ENCODE data around the gene ORMDL3. TPM values are rescaled to one million over a fixed set of nuclear protein-coding genes. Genes with fewer than 3 reads are reported as not detected.
"Not testable (repeated sequence)": the region's sequence is repeated elsewhere in the genome, so short reads cannot be mapped to it uniquely, and the experiment has no call there.

Gene ORMDL3
- total RNA-seq, 2 donors from 2014 or later = 65.6 to 91.0 TPM

DNA sequence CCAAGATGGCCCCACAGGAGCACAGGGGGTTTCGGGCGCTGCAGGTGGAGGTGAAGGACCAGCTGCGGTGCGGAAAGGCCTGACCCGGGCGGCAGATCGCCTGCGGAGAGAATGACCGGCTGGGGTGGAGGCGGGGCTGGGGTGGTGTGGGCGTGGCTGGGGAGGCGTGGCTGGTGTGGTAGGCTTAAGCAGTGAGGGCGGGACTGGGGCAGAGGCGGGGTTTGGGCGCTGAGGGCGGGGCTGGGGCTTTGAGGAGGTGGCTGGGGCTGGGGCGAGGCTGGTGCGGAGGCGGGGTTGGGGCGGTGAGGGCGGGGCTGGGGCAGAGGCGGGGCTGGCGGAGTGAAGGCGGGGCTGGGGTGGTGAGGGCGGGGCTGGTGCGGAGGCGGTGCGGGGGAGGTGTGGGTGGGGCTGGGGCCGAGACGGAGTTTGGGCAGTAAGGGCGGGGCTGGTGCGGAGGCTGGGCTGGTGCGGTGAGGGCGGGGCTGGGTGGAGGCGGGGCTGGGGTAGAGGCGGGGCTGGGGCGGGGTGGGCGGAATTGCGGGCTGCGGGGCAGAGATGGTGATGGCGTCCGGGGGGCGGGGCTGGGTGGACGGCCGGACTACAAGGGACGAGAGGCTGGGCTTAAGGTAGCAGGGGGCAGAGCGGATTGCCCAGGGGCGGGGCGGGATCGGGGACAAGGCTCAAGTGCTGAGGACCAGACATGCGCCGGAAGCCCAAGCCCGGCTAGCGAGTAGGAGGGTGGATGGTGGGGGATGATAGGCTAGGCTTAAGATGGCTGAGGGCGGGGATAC lies 25.5 kb upstream of the ORMDL3 start:
- DNase-seq (peak; percentile 98 to 99 (median 99)), ATAC-seq (peak; percentile 92)
- TF ChIP-seq POLR2A (IDR thresholded peaks at IDR 0.05) = peak in 2 of 3 donors; percentile 16 to 49
- TF ChIP-seq, protein P1, sequence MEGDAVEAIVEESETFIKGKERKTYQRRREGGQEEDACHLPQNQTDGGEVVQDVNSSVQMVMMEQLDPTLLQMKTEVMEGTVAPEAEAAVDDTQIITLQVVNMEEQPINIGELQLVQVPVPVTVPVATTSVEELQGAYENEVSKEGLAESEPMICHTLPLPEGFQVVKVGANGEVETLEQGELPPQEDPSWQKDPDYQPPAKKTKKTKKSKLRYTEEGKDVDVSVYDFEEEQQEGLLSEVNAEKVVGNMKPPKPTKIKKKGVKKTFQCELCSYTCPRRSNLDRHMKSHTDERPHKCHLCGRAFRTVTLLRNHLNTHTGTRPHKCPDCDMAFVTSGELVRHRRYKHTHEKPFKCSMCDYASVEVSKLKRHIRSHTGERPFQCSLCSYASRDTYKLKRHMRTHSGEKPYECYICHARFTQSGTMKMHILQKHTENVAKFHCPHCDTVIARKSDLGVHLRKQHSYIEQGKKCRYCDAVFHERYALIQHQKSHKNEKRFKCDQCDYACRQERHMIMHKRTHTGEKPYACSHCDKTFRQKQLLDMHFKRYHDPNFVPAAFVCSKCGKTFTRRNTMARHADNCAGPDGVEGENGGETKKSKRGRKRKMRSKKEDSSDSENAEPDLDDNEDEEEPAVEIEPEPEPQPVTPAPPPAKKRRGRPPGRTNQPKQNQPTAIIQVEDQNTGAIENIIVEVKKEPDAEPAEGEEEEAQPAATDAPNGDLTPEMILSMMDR (IDR thresholded peaks at IDR 0.05) = no peak
- H3K27me3 ChIP-seq = no peaks in the 10 kb centered on the region
- peaks cover 21% of the 10 kb centered on the region for H3K4me1 ChIP-seq
- 3% methylated on average over 13 to 32 of the region's 55 CpGs for WGBS, 2 donors
- no peaks in the 10 kb centered on the region for H3K36me3 ChIP-seq (replicated peaks in 1 of 2; ENCODE audit: insufficient read depth in 1 of 2, low read depth in 2 of 2)
- peak overlapping the region; percentile 32 to 64 (median 50) for H3K27ac ChIP-seq
- no peak overlapping the region for H3K4me3 ChIP-seq
- intact Hi-C loops (cut with DNase I) = no loop called here
- no peaks in the 10 kb centered on the region for H3K9me3 ChIP-seq

DNA sequence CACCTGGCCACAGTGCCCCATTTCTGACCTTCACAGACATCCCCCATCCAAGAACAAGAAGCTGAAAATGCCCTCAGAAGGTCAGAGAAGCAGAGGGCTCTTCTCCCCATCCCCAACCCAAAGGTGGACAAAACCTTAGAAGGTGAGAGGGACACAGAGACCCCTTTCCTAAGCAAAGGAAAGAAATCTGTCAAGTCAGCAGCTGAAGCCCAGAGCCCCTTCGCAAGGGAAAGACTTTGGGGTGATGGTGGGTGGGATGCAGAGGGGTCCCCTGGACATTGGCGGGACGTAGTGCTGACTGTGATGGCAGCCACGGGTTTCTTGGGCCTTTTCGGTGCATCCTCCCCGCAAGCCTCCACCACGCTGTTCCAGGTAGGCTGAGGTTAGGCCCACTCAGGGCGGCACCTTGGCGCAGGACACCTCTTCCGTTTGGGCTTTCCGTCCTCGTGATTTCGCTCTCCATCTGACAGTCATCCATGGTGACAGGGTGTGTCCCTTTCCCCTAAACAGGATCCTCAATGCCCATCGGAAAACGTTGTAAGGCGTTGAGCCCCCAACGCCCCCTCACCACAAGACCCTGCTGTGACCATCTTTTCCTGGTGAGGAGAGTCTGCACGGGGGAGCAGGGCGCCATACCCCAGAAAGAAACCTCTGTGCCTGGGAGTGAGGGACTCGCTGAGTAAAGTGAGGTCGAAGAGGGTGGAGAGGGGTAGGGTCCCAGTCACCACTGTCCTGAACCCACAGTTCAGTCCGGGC lies 24.7 kb upstream of the ORMDL3 start:
- ATAC-seq (no peak), DNase-seq (peak in 3 of 4 donors; percentile 18 to 30 (median 22))
- intact Hi-C loops (cut with DNase I) = no loop called here
- Histone ChIP-seq H3K4me3 (no peak overlapping the region), H3K9me3 (no peaks in the 10 kb centered on the region), H3K27me3 (no peaks in the 10 kb centered on the region), H3K27ac (peak overlapping the region in 3 of 4 donors; percentile 32 to 64 (median 45)), H3K36me3 (replicated peaks in 1 of 2; ENCODE audit: insufficient read depth in 1 of 2, low read depth in 2 of 2) (no peaks in the 10 kb centered on the region), H3K4me1 (peaks cover 21% of the 10 kb centered on the region)
- peak in 1 of 3 donors; percentile 38 for TF ChIP-seq POLR2A (IDR thresholded peaks at IDR 0.05)
- TF ChIP-seq, protein P1 (IDR thresholded peaks at IDR 0.05) = no peak
- 55 to 66% methylated on average over 18 to 22 of the region's 22 CpGs for WGBS, 2 donors

DNA sequence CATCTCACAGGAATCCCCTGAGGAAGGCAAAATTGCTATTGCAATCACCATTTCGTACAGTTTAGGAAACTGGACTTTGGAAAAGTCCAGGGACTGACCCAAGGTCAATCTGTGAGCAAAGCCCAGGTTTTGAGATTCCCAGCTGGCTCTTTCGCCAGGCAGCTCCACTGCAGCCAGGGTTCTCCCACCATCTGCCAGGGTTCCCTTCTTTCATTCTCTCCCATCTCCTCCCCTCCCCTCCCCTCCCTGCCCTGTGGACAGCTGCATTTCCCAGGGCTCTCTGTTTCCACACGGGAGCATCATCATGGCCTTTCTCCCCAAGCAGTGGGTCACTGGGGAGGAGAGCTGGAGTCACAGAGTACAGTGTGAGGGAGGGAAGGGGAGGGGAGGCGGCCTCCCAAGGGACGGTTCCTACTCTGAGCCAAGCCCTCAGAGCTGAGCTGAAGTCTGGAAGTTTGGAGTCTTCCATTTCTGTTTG lies 23.5 kb upstream of the ORMDL3 start:
- Histone ChIP-seq H3K27ac (peak overlapping the region in 1 of 4 donors; percentile 32), H3K36me3 (replicated peaks in 1 of 2; ENCODE audit: insufficient read depth in 1 of 2, low read depth in 2 of 2) (no peaks in the 10 kb centered on the region), H3K27me3 (no peaks in the 10 kb centered on the region), H3K4me1 (peaks cover 21% of the 10 kb centered on the region), H3K4me3 (no peak overlapping the region), H3K9me3 (no peaks in the 10 kb centered on the region)
- TF ChIP-seq, protein P1 (IDR thresholded peaks at IDR 0.05) = no peak
- no peak for TF ChIP-seq POLR2A (IDR thresholded peaks at IDR 0.05)
- intact Hi-C loops (cut with DNase I) = no loop called here
- DNase-seq = peak in 3 of 4 donors; percentile 27 to 53 (median 36)
- no peak for ATAC-seq
- WGBS, 2 donors = 29 to 31% methylated on average over 4 to 5 of the region's 5 CpGs

DNA sequence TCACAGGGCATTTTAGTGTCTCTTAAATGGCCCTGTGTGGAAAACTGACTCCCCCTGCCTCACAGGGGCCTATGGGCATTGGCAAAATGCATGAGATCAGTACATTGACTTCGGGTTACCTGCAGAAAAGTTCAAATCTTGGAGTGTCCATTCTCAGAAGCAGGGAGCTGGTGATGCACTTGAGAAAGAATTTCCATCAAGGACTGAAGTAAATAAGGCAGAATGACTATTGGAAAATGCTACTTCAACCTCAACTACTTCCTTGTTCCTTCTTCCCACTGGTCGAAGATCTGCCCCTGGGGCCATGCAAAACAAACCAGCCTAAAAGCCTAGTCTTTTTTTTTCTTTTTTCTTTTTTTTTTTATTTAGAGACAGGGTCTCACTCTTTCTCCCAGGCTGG lies 21.6 kb upstream of the ORMDL3 start:
- Histone ChIP-seq H3K9me3 (no peaks in the 10 kb centered on the region), H3K27ac (no peak overlapping the region), H3K27me3 (no peaks in the 10 kb centered on the region), H3K4me3 (no peak overlapping the region), H3K4me1 (peaks cover 21% of the 10 kb centered on the region), H3K36me3 (replicated peaks in 1 of 2; ENCODE audit: insufficient read depth in 1 of 2, low read depth in 2 of 2) (no peaks in the 10 kb centered on the region)
- ATAC-seq = no peak
- 70 to 71% methylated on average over 2 of the region's 2 CpGs for WGBS, 2 donors
- no peak for DNase-seq
- intact Hi-C loops (cut with DNase I) = no loop called here
- TF ChIP-seq, protein P1 (IDR thresholded peaks at IDR 0.05) = no peak
- no peak for TF ChIP-seq POLR2A (IDR thresholded peaks at IDR 0.05)

DNA sequence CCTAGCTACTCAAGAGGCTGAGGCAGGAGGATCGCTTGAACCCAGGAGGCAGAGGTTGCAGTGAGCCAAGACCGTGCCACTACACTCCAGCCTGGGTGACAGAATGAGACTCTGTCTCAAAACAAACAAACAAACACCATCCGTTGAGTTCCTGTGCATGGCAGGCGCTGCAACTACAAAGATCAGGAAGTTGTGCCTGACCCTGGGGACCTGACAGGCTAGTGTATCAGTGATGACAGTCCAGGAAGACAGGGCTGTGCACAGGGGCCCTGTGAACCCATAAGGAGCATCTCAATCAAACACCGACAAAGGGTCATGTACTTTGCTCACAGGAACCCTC lies 21.1 kb upstream of the ORMDL3 start:
- H3K27me3 ChIP-seq; H3K36me3 ChIP-seq (replicated peaks in 1 of 2; ENCODE audit: insufficient read depth in 1 of 2, low read depth in 2 of 2); intact Hi-C loops (cut with DNase I); H3K9me3 ChIP-seq; H3K4me3 ChIP-seq; ATAC-seq; H3K27ac ChIP-seq; DNase-seq: not testable (repeated sequence)
- WGBS, 2 donors = 91 to 93% methylated on average over 4 to 5 of the region's 5 CpGs
- H3K4me1 ChIP-seq = peaks cover 19% of the 10 kb centered on the region
